ENCODE results near the gene ZBED2. TPM values are rescaled to one million over a fixed set of nuclear protein-coding genes. Genes with fewer than 3 reads are reported as not detected.

ZBED2 gene
- total and polyA plus RNA-seq, 2 of the 13 experiments (the other 11 are each of a cell fraction or from before 2014, with no cell fraction given) = 0.04 TPM; not detected in 1

GRCh38 chr3:111605493-111605892, 10.3 kb upstream of the ZBED2 start:
- H3K9ac ChIP-seq (ENCODE audit: insufficient read depth, low read depth, low read length) = no peak overlapping the region
- H3K4me3 ChIP-seq (replicated peaks in 1 of 3; ENCODE audit: insufficient read depth in 1 of 3, low read depth in 2 of 3, low read length in 3 of 3) = no peak overlapping the region
- 9% methylated on average over 2 of the region's 2 CpGs for WGBS (ENCODE audit: low lambda C conversion rate)
- TF ChIP-seq ZNF10 (CRISPR knock-in tag; IDR thresholded peaks at IDR 0.05; ENCODE audit: borderline replicate concordance, low read depth) (no peak), ZFP82 (CRISPR knock-in tag; IDR thresholded peaks at IDR 0.05; ENCODE audit: borderline replicate concordance) (no peak), RFXAP (CRISPR knock-in tag; IDR thresholded peaks at IDR 0.05; ENCODE audit: borderline replicate concordance) (no peak), ZSCAN30 (CRISPR knock-in tag; IDR thresholded peaks at IDR 0.05) (no peak)
- H2AFZ ChIP-seq (ENCODE audit: low read length) = no peak overlapping the region
- H4K20me1 ChIP-seq (ENCODE audit: insufficient read depth, low read length) = no peaks in the 10 kb centered on the region
- no peaks in the 10 kb centered on the region for H3K27me3 ChIP-seq (ENCODE audit: control insufficient read depth in 1 of 2, insufficient read depth in 2 of 2, low read length in 2 of 2)
- FAIRE-seq (no peak), ATAC-seq (no peak), DNase-seq (ENCODE audit: low spot score) (no peak)
- in situ Hi-C loops (cut with HindIII; ENCODE audit: extremely low pct_ligation_motif_present, low pct_unique_long_range_greater_than_20kb) = no loop called here
- H3K36me3 ChIP-seq (replicated peaks in 1 of 2; ENCODE audit: control insufficient read depth in 1 of 2, insufficient read depth in 2 of 2, low read length in 2 of 2) = no peaks in the 10 kb centered on the region
- ChIA-PET POLR2A (no interaction called here), CTCF (ENCODE audit: low intra/inter-chr PET ratio, low total read pairs) (no interaction called here)
- intact Hi-C loops (cut with micrococcal nuclease; ENCODE audit: unreplicated experiment) = no loop called here
- no peak overlapping the region for H3K27ac ChIP-seq (ENCODE audit: extremely low read length, insufficient read depth, low read length)
- no peaks in the 10 kb centered on the region for H3K9me3 ChIP-seq (ENCODE audit: low read length)
- no peaks in the 10 kb centered on the region for H3K4me1 ChIP-seq (ENCODE audit: insufficient read depth, low read length)
- no peak overlapping the region for H3K4me2 ChIP-seq (ENCODE audit: low read depth, low read length)
- BruUV-seq (replicated peaks) = no TSS peak
- no peaks in the 10 kb centered on the region for H3K79me2 ChIP-seq (ENCODE audit: insufficient read depth, low read length)

DNA sequence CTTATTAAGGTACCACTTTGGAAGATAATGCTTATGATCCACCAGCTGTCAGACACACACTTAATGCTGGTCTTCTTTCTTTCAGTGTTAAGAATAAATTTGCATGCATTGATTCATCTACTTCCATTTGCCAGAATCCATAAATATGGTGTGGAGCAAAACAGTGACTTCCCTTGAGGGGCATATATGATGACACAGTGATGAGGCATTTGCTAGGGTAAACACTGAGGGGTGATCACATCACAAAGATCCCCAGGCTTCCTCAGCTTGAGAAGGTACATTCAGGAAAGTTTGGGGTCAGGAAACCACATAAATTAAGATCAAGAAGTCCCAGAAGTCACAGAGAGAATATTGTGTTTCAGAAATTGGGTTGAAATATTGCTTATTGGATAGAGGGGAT, 9.9 kb upstream of the ZBED2 start:
- no peak overlapping the region for H2AFZ ChIP-seq (ENCODE audit: low read length)
- H3K9ac ChIP-seq (ENCODE audit: insufficient read depth, low read depth, low read length) = no peak overlapping the region
- no peaks in the 10 kb centered on the region for H4K20me1 ChIP-seq (ENCODE audit: insufficient read depth, low read length)
- H3K79me2 ChIP-seq (ENCODE audit: insufficient read depth, low read length) = no peaks in the 10 kb centered on the region
- no peaks in the 10 kb centered on the region for H3K36me3 ChIP-seq (replicated peaks in 1 of 2; ENCODE audit: control insufficient read depth in 1 of 2, insufficient read depth in 2 of 2, low read length in 2 of 2)
- ChIA-PET POLR2A (no interaction called here), CTCF (ENCODE audit: low intra/inter-chr PET ratio, low total read pairs) (no interaction called here)
- FAIRE-seq (no peak), DNase-seq (ENCODE audit: low spot score) (no peak), ATAC-seq (no peak)
- no TSS peak for BruUV-seq (replicated peaks)
- TF ChIP-seq SNAPC5 (CRISPR knock-in tag; IDR thresholded peaks at IDR 0.05; ENCODE audit: borderline replicate concordance) = no peak
- TF ChIP-seq FOXK2 (IDR thresholded peaks at IDR 0.05) = no peak
- no peak for TF ChIP-seq ZNF264 (CRISPR knock-in tag; IDR thresholded peaks at IDR 0.05)
- TF ChIP-seq, protein P1, sequence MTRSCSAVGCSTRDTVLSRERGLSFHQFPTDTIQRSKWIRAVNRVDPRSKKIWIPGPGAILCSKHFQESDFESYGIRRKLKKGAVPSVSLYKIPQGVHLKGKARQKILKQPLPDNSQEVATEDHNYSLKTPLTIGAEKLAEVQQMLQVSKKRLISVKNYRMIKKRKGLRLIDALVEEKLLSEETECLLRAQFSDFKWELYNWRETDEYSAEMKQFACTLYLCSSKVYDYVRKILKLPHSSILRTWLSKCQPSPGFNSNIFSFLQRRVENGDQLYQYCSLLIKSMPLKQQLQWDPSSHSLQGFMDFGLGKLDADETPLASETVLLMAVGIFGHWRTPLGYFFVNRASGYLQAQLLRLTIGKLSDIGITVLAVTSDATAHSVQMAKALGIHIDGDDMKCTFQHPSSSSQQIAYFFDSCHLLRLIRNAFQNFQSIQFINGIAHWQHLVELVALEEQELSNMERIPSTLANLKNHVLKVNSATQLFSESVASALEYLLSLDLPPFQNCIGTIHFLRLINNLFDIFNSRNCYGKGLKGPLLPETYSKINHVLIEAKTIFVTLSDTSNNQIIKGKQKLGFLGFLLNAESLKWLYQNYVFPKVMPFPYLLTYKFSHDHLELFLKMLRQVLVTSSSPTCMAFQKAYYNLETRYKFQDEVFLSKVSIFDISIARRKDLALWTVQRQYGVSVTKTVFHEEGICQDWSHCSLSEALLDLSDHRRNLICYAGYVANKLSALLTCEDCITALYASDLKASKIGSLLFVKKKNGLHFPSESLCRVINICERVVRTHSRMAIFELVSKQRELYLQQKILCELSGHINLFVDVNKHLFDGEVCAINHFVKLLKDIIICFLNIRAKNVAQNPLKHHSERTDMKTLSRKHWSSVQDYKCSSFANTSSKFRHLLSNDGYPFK (CRISPR knock-in tag; IDR thresholded peaks at IDR 0.05; ENCODE audit: borderline replicate concordance) = no peak
- TF ChIP-seq ZFP36 (IDR thresholded peaks at IDR 0.05; ENCODE audit: borderline replicate concordance, low read depth, low read length, partially characterized antibody) = no peak
- TF ChIP-seq ZNF737 (CRISPR knock-in tag; IDR thresholded peaks at IDR 0.05; ENCODE audit: borderline replicate concordance) = no peak
- TF ChIP-seq GPBP1L1 (CRISPR knock-in tag; IDR thresholded peaks at IDR 0.05) = no peak
- in situ Hi-C loops (cut with HindIII; ENCODE audit: extremely low pct_ligation_motif_present, low pct_unique_long_range_greater_than_20kb) (no loop called here), intact Hi-C loops (cut with micrococcal nuclease; ENCODE audit: unreplicated experiment) (no loop called here)
- H3K27ac ChIP-seq (ENCODE audit: extremely low read length, insufficient read depth, low read length) = no peak overlapping the region
- H3K4me1 ChIP-seq (ENCODE audit: insufficient read depth, low read length) = no peaks in the 10 kb centered on the region
- H3K27me3 ChIP-seq (ENCODE audit: control insufficient read depth in 1 of 2, insufficient read depth in 2 of 2, low read length in 2 of 2) = no peaks in the 10 kb centered on the region; a peak in 1 of 5 replicates
- H3K4me2 ChIP-seq (ENCODE audit: low read depth, low read length) = no peak overlapping the region
- H3K4me3 ChIP-seq (replicated peaks in 1 of 3; ENCODE audit: insufficient read depth in 1 of 3, low read depth in 2 of 3, low read length in 3 of 3) = no peak overlapping the region
- H3K9me3 ChIP-seq (ENCODE audit: low read length) = no peaks in the 10 kb centered on the region
